ENCODE measurements around the gene GPBP1L1.

Gene GPBP1L1

DNA sequence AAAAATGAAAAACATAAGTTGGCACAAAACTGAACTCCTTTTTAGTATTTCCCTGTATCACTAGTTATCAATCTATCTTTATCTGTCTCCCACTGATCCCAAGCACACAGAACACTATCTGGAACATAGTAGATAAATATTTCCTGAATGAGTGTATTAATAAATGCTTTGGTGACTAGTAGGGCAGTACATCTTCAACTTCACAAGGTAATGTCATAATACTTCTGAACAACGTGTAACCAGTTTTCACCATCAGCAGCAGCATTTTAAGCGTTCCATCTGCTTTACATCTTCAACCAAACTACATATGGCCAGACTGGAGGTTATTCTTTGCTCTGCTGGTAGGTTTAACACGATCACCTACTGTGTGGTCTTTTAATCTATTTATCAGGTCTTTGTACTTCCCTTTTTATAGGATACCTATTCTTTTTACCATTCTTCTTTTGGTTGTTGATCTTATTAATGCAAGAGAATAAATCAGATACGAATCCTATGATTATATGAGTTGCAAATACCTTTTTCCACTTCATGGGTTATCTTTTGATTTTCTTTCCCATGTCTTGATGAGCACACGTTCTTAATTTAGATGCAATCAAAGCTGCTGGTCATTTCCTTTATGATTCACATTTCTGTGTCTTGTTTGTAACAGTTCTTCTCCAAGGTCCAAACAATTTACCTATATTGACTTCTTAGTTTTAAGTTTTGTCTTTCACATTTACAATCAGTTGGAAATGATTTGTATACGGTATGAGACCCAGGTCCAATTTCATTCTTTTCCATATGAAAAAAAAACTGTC, 16.3 kb downstream of the GPBP1L1 start:
- TF ChIP-seq, protein P1, sequence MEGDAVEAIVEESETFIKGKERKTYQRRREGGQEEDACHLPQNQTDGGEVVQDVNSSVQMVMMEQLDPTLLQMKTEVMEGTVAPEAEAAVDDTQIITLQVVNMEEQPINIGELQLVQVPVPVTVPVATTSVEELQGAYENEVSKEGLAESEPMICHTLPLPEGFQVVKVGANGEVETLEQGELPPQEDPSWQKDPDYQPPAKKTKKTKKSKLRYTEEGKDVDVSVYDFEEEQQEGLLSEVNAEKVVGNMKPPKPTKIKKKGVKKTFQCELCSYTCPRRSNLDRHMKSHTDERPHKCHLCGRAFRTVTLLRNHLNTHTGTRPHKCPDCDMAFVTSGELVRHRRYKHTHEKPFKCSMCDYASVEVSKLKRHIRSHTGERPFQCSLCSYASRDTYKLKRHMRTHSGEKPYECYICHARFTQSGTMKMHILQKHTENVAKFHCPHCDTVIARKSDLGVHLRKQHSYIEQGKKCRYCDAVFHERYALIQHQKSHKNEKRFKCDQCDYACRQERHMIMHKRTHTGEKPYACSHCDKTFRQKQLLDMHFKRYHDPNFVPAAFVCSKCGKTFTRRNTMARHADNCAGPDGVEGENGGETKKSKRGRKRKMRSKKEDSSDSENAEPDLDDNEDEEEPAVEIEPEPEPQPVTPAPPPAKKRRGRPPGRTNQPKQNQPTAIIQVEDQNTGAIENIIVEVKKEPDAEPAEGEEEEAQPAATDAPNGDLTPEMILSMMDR (IDR thresholded peaks at IDR 0.05; ENCODE audit: low read depth, low read length): no peak
- no peak for TF ChIP-seq EZH2phosphoT487 (IDR thresholded peaks at IDR 0.05; ENCODE audit: low read depth)
- H3K36me3 ChIP-seq (replicated peaks; ENCODE audit: low read depth, low read length): no peaks in the 10 kb centered on the region

DNA sequence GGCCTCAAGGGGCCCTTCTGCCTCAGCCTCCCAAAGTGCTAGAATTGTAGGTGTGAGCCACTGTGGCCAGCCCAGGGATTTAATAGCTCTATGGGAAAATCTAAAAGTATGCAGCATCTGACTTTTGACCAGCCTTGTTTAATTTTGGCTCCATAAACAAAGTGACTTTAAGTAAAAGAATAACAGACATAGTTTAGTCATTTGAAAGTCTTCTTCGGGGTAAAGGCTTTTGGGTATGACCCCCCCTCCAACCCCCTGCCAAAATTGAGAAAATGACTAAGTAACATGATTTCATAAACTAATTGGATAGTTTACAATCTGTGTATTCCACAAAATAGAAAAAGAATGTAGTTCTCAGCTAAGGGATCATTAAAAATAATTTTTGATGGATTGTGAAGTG, 17.0 kb downstream of the GPBP1L1 start:
- no peaks in the 10 kb centered on the region for H3K4me1 ChIP-seq (ENCODE audit: low read length)
- H3K27ac ChIP-seq (ENCODE audit: low read length): no peak overlapping the region
- no peak overlapping the region for H3K9ac ChIP-seq (ENCODE audit: low read length)
- TF ChIP-seq, protein P1 (IDR thresholded peaks at IDR 0.05; ENCODE audit: low read depth, low read length): no peak
- TF ChIP-seq EZH2phosphoT487 (IDR thresholded peaks at IDR 0.05; ENCODE audit: low read depth): no peak
- H3K9me3 ChIP-seq (ENCODE audit: insufficient read depth, low read length): no peaks in the 10 kb centered on the region
- no peak overlapping the region for H3K4me2 ChIP-seq (ENCODE audit: low read length)
- no peaks in the 10 kb centered on the region for H3K27me3 ChIP-seq (ENCODE audit: low read depth, low read length)
- H3K36me3 ChIP-seq (replicated peaks; ENCODE audit: low read depth, low read length): no peaks in the 10 kb centered on the region
- peaks cover 61% of the 10 kb centered on the region for H4K20me1 ChIP-seq (ENCODE audit: insufficient read depth, low read length)
- H3K79me2 ChIP-seq (ENCODE audit: low read length): peaks cover 97% of the 10 kb centered on the region
- no peak overlapping the region for H2AFZ ChIP-seq (ENCODE audit: low read depth, low read length)
- H3K4me3 ChIP-seq (ENCODE audit: low read length): no peak overlapping the region

More for the DNA sequence above, 16.3 kb downstream of the GPBP1L1 start:
- Histone ChIP-seq H2AFZ (ENCODE audit: low read depth, low read length) (no peak overlapping the region), H3K27ac (ENCODE audit: low read length) (no peak overlapping the region), H3K9ac (ENCODE audit: low read length) (no peak overlapping the region), H3K4me3 (ENCODE audit: low read length) (no peak overlapping the region), H3K4me2 (ENCODE audit: low read length) (no peak overlapping the region), H3K4me1 (ENCODE audit: low read length) (no peaks in the 10 kb centered on the region), H4K20me1 (ENCODE audit: insufficient read depth, low read length) (peaks cover 67% of the 10 kb centered on the region), H3K79me2 (ENCODE audit: low read length) (peaks cover 96% of the 10 kb centered on the region), H3K27me3 (ENCODE audit: low read depth, low read length) (no peaks in the 10 kb centered on the region), H3K9me3 (ENCODE audit: insufficient read depth, low read length) (no peaks in the 10 kb centered on the region)

DNA sequence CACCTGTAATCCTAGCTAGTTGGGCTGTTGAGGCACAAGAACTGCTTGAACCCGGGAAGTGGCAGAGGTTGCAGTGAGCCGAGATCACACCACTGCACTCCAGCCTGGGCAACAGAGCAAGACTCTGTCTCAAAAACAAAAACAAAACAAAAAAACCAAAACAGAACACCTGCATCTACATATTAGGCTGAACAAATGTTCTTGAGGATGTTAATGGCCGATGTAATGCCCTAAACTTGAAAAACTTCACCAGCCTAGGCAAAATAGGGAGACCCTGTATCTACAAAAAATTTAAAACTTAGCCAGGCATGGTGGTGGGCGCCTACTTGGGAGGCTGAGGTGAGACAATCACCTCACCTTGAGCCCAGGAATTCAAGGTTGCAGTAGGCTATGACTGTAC, 17.8 kb downstream of the GPBP1L1 start:
- Histone ChIP-seq H3K9ac (ENCODE audit: low read length) (no peak overlapping the region), H2AFZ (ENCODE audit: low read depth, low read length) (no peak overlapping the region), H3K4me2 (ENCODE audit: low read length) (no peak overlapping the region), H3K27ac (ENCODE audit: low read length) (no peak overlapping the region), H3K36me3 (replicated peaks; ENCODE audit: low read depth, low read length) (no peaks in the 10 kb centered on the region), H3K79me2 (ENCODE audit: low read length) (peaks cover 97% of the 10 kb centered on the region), H3K4me1 (ENCODE audit: low read length) (no peaks in the 10 kb centered on the region), H3K9me3 (ENCODE audit: insufficient read depth, low read length) (no peaks in the 10 kb centered on the region), H3K27me3 (ENCODE audit: low read depth, low read length) (no peaks in the 10 kb centered on the region), H3K4me3 (ENCODE audit: low read length) (no peak overlapping the region), H4K20me1 (ENCODE audit: insufficient read depth, low read length) (peaks cover 56% of the 10 kb centered on the region)
- TF ChIP-seq, protein P1 (IDR thresholded peaks at IDR 0.05; ENCODE audit: low read depth, low read length): no peak
- TF ChIP-seq EZH2phosphoT487 (IDR thresholded peaks at IDR 0.05; ENCODE audit: low read depth): no peak

DNA sequence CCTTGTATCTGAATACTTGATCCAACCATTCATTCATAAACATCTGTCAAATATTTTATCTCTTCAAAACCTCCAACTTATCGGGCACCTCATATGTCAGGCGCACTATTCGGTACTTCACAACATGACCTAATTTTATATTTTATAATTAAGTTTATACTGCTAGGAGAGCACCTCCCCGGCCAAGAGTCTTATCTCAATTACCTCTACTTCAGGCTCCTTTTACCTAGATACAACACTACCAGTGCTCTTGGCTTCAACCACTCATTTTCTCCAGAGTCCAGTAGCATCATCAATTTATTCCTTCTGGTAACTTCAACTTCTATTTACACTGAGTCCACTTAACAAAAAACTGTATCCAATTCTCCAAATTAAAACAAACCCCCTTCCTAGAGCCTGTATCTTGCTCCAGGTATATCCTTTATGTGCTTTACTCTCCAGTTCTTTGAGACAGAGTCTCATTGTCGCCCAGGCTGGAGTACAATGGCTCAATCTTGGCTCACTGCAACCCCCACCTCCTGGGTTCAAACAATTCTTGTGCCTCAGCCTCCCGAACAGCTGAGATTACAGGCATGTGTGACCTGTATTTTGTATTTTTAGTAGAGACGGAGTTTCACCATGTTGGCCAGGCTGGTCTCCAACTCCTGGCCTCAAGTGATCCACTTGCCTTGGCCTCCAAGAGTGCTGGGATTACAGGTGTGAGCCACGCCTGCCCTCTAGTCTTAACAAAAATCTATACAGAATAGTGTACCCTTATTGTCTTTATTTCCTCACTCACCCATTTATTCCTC, 18.8 kb downstream of the GPBP1L1 start:
- Histone ChIP-seq H3K4me3 (ENCODE audit: low read length) (no peak overlapping the region), H3K9ac (ENCODE audit: low read length) (no peak overlapping the region), H3K4me2 (ENCODE audit: low read length) (no peak overlapping the region), H3K27ac (ENCODE audit: low read length) (no peak overlapping the region), H2AFZ (ENCODE audit: low read depth, low read length) (no peak overlapping the region), H3K36me3 (replicated peaks; ENCODE audit: low read depth, low read length) (no peaks in the 10 kb centered on the region), H3K9me3 (ENCODE audit: insufficient read depth, low read length) (no peaks in the 10 kb centered on the region), H4K20me1 (ENCODE audit: insufficient read depth, low read length) (peaks cover 56% of the 10 kb centered on the region), H3K4me1 (ENCODE audit: low read length) (no peaks in the 10 kb centered on the region), H3K27me3 (ENCODE audit: low read depth, low read length) (no peaks in the 10 kb centered on the region), H3K79me2 (ENCODE audit: low read length) (peaks cover 97% of the 10 kb centered on the region)
- TF ChIP-seq, protein P1 (IDR thresholded peaks at IDR 0.05; ENCODE audit: low read depth, low read length): no peak
- no peak for TF ChIP-seq EZH2phosphoT487 (IDR thresholded peaks at IDR 0.05; ENCODE audit: low read depth)

Measured in OCI-LY3 (cell line).